AG10803 (cell line): ENCODE measurements around the gene WFDC1.

Experiments
- DNase-seq: peaks from one replicate; pipeline ENCODE4 v3.0.0; 2010; ENCODE audit warnings: low read depth
- H3K4me3 ChIP-seq: 2 replicates; pipeline ENCODE4 v1.5.1; 2011; ENCODE audit warnings: mild to moderate bottlenecking, low read length, control low read depth
- TF ChIP-seq, protein P1 (sequence below): conservative IDR thresholded peaks from 2 replicates; pipeline ENCODE4 v1.5.1; 2011; ENCODE audit warnings: mild to moderate bottlenecking, low read length, control low read depth, inconsistent platforms

Gene WFDC1

DNA sequence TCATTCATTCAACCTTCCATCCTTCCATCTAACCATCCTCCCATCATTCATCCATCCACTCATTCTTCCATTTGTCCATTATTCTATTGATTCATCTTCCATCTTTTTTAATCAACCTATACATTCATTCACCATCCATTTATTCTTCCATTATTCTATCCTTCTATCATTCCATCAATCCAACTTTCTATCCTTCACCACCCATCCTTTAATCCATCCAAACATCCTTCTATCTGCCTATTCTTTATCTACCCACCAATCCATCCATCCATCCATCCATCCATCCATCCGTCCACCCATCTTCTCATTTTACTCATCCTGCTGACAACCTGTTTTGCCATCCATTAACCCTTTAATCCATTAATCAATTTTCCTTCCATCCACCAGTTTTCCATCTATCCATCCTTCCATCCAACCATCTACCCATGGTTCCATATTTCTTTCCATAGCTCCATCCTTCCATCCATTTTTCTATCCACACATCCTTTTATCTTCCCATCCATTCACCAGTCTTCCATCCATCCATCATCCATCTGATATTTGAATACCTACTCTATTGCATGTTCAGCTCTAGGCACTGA, 21.8 kb upstream of the WFDC1 start:
- H3K4me3 ChIP-seq = no peak overlapping the region
- TF ChIP-seq, protein P1, sequence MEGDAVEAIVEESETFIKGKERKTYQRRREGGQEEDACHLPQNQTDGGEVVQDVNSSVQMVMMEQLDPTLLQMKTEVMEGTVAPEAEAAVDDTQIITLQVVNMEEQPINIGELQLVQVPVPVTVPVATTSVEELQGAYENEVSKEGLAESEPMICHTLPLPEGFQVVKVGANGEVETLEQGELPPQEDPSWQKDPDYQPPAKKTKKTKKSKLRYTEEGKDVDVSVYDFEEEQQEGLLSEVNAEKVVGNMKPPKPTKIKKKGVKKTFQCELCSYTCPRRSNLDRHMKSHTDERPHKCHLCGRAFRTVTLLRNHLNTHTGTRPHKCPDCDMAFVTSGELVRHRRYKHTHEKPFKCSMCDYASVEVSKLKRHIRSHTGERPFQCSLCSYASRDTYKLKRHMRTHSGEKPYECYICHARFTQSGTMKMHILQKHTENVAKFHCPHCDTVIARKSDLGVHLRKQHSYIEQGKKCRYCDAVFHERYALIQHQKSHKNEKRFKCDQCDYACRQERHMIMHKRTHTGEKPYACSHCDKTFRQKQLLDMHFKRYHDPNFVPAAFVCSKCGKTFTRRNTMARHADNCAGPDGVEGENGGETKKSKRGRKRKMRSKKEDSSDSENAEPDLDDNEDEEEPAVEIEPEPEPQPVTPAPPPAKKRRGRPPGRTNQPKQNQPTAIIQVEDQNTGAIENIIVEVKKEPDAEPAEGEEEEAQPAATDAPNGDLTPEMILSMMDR = no peak
- no peak for DNase-seq

DNA sequence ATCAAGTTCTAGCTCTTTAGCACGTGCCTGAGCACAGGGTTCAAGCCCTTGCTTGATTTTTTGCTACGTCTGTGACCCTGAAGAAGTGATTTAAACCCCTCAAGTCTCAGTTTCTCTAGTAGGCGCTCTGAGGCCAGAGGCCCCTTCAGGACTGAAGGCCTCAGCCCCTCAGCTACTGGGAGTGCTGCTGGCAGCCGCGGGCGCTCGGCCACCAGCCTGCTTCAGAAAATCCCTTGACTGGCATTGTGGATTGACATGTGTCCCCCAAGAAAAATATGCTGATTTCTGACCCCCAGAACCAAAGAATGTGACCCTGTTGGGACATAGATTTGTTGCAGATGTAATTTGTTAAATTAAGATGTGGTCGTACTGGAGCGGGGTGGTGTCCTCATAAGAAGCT, 20.2 kb upstream of the WFDC1 start:
- H3K4me3 ChIP-seq = no peak overlapping the region
- DNase-seq = no peak
- TF ChIP-seq, protein P1 = no peak

DNA sequence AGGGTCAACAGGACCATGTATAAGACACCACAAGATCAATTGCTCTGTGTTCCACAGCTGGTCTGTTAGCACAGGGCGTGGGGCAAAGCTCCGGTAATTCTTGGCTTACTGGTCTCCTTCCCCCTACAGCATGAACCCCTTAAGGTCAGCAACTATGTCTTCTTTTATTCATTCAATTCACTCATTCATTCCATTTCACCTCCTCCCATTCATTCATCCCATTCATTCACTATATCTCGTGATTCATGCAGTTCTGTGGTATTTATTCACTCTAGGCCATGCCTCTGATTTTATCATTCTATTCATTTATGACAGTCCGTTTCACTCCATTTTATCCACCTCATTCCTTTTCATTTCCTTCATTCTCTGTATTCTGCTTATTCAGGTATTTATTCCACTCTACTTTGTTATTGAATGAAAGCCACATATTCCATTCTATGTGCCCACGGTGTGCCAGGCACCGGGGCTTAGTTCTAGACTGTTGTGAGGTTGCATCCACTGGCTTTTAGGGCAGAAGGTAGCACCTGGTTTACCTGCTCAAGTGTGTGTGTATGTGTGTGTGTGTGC, 19.0 kb upstream of the WFDC1 start:
- H3K4me3 ChIP-seq = no peak overlapping the region
- TF ChIP-seq, protein P1 = no peak
- DNase-seq = no peak

DNA sequence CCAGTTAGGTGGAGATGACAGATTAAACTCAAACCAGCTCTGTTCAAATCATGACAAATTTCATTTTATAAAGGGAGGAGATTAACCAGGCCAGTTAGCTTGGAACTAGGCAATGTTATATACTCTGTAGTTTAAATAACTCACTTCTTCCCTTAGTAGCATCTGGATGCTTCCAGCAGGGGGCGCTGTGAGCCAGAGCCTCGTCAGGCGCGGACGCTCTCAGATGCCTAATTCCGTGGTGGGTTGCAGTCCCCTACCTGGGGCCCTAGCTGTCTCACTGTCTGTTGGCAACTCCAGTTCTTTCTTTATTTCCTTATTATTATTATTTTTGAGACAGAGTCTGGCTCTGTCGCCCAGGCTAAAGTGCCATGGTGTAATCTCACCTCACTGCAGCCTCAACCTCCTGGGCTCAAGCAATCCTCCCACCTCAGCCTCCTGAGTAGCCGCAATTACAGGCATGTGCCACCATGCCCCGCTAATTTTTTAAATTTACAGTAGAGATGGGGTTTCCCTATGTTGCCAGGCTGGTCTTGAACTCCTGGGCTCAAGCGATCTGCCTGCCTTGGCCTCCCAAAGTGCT, 17.3 kb upstream of the WFDC1 start:
- TF ChIP-seq, protein P1 = peak; percentile 89
- H3K4me3 ChIP-seq = no peak overlapping the region
- DNase-seq = peak; percentile 36

DNA sequence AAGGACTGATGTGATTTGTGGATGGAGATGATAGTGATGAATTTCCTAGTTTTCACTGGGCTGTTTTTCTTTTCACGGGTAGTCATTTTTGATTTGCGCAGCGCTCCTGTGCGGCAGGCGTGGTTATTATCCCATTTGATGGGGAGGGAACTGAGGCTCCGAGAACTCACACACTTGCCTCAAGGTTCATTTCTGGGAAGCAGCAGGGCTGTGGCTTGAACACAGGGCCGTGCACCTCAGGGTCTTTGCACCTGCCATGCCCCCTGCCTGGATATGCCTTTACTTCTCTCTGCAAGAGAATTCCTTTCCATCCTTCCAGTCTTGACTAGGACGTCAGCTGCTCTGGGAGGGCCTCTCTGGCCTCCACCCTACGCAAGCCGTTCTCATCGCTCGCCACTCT, 16.3 kb upstream of the WFDC1 start:
- no peak for DNase-seq
- TF ChIP-seq, protein P1 = no peak

DNA sequence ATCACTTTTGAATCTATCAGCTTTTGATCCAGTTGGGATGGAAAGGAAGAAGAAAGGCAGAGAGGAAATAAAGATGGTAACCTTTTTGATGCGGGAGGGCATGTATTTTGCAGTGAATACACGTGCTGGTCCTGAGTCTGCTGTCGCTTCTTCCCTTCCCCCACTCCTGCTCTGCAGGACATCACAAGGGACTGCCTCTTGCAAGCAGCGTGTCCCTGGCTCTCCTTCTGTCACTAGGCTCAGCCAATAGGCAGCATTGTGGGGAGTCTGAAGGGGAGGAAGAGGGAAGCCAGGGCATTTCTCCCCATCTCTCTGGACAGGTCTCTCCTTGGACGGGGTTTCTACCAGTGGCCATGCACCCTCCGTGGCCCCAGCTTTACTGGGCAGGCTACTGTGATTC, 15.7 kb upstream of the WFDC1 start:
- TF ChIP-seq, protein P1 = no peak
- no peak overlapping the region for H3K4me3 ChIP-seq
- no peak for DNase-seq

More for the DNA sequence above, 16.3 kb upstream of the WFDC1 start:
- no peak overlapping the region for H3K4me3 ChIP-seq

DNA sequence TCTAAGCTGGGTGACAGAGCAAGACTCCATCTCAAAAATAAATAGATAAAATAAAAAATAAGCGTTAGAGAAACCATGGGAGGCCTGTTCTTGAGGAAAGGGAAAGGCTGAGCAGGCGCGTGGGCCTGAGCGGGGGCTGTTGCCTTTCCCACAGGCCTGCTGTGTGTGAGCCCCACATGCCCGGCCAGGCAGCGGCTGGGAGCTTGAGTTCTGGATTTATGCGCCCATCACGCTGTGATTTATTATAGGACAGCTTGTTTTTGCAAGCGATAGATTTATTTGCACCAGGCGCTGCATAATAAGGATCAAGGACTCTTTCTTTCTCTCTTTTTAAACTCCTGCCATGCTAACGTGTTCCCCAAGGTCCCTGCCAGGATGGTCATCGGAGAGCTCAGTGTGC, 14.8 kb upstream of the WFDC1 start:
- no peak for DNase-seq
- no peak overlapping the region for H3K4me3 ChIP-seq
- TF ChIP-seq, protein P1 = no peak
